NCI-H1092 treated with DMSO at 0.1 percent for 48 hours (cell line): Measurements from ENCODE around the gene PATE4.

Source experiments
- DNase-seq: peaks from one replicate; lab custom pipeline; 2025; lab: John Stamatoyannopoulos, UW

The PATE4 gene

GRCh38 chr11:125887373-125888324 is 54.5 kb downstream of the PATE4 start, which contains the start of gene HYLS1:
Gene HYLS1, plus strand, starts transcription at chr11:125887668. Its CDS starts 11,701 bp downstream, at chr11:125899369.
- DNase-seq = peak; percentile 89
